Stimulated activated naive CD8-positive, alpha-beta T cell treated with anti-CD3 and anti-CD28 coated beads, Interleukin-15, amount 100 ng/mL, for 72 hours (primary cell): ENCODE results near the gene PRDM16.

Experiments used
- ATAC-seq: fragments of 150-1000 bp; cut with Tn5 transposase; 2 replicates; pipeline ENCODE4 v1.10.0; 2021; ENCODE audit warnings: mild to moderate bottlenecking, moderate library complexity
- DNase-seq, 2 donors: peaks; one replicate each; pipeline ENCODE4 v3.0.0; 2021 to 2022
- H3K27ac Mint-ChIP-seq, 2 donors: one replicate each; pipeline ENCODE4 v1.8.0; 2022; ENCODE audit warnings: mild to moderate bottlenecking in 2 of 2, mixed read lengths in 2 of 2, moderate library complexity in 2 of 2
- H3K27me3 Mint-ChIP-seq: one replicate; pipeline ENCODE4 v1.8.0; 2022; ENCODE audit warnings: mixed read lengths
- H3K4me1 Mint-ChIP-seq: one replicate; pipeline ENCODE4 v1.8.0; 2022; ENCODE audit warnings: mild to moderate bottlenecking, mixed read lengths
- H3K4me3 Mint-ChIP-seq, 2 donors: one replicate each; pipeline ENCODE4 v1.8.0; 2022; ENCODE audit warnings: mild to moderate bottlenecking in 2 of 2, mixed read lengths in 2 of 2, moderate library complexity in 1 of 2
- H3K9me3 Mint-ChIP-seq, 2 donors: one replicate each; pipeline ENCODE4 v1.8.0; 2022; ENCODE audit warnings: mixed read lengths in 2 of 2

Gene PRDM16

GRCh38 chr1:3420218-3420951, 351.4 kb downstream of the PRDM16 start:
- peaks cover 0 to 8% of the 10 kb centered on the region in 2 donors for H3K9me3 Mint-ChIP-seq
- no peak for ATAC-seq

DNA sequence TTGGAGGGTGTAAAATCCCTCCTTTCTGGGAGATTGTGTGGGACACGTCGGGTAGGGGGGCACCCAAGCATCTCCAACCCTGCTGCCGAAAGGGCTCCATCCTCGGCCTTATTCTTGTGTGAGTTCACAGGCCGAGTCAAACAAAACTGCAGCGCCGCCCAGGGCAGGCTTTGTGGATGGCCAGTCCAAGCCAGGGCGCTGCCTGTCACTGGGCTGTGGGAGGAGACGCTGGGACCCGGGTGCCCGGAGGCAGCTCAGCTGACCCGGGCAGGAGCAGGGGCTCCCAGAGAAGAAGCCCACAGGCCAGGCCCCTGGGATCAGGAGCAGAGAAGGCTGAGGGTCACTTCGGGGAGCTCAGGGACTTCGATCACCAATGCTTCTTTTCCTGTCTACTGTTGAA, 353.6 kb downstream of the PRDM16 start:
- no peaks in the 10 kb centered on the region for H3K4me1 Mint-ChIP-seq
- DNase-seq (no peak), ATAC-seq (no peak)
- H3K27ac Mint-ChIP-seq, result no peak overlapping the region
- H3K4me3 Mint-ChIP-seq, result no peak overlapping the region
- peaks cover 15% of the 10 kb centered on the region for H3K27me3 Mint-ChIP-seq
- no peaks in the 10 kb centered on the region for H3K9me3 Mint-ChIP-seq

More at GRCh38 chr1:3420218-3420951, 351.4 kb downstream of the PRDM16 start:
- Mint-ChIP-seq H3K4me3 (no peak overlapping the region), H3K4me1 (no peaks in the 10 kb centered on the region), H3K27me3 (peaks cover 15% of the 10 kb centered on the region), H3K27ac (no peak overlapping the region)
- no peak for DNase-seq

GRCh38 chr1:3423245-3423829, 354.3 kb downstream of the PRDM16 start:
- DNase-seq (no peak), ATAC-seq (no peak)
- peaks cover 15% of the 10 kb centered on the region for H3K27me3 Mint-ChIP-seq
- no peak overlapping the region for H3K27ac Mint-ChIP-seq
- no peaks in the 10 kb centered on the region for H3K4me1 Mint-ChIP-seq
- H3K4me3 Mint-ChIP-seq, result no peak overlapping the region
- H3K9me3 Mint-ChIP-seq, result no peaks in the 10 kb centered on the region

GRCh38 chr1:3423896-3424611, 355.1 kb downstream of the PRDM16 start:
- ATAC-seq (no peak), DNase-seq (no peak)
- H3K27me3 Mint-ChIP-seq, result peaks cover 15% of the 10 kb centered on the region
- H3K9me3 Mint-ChIP-seq, result no peaks in the 10 kb centered on the region
- H3K27ac Mint-ChIP-seq, result no peak overlapping the region
- H3K4me3 Mint-ChIP-seq, result no peak overlapping the region
- H3K4me1 Mint-ChIP-seq, result no peaks in the 10 kb centered on the region

GRCh38 chr1:3425486-3426215, 356.6 kb downstream of the PRDM16 start:
- Mint-ChIP-seq H3K27me3 (peaks cover 15% of the 10 kb centered on the region), H3K9me3 (no peaks in the 10 kb centered on the region), H3K27ac (no peak overlapping the region), H3K4me1 (no peaks in the 10 kb centered on the region), H3K4me3 (no peak overlapping the region)
- DNase-seq (no peak), ATAC-seq (no peak)

DNA sequence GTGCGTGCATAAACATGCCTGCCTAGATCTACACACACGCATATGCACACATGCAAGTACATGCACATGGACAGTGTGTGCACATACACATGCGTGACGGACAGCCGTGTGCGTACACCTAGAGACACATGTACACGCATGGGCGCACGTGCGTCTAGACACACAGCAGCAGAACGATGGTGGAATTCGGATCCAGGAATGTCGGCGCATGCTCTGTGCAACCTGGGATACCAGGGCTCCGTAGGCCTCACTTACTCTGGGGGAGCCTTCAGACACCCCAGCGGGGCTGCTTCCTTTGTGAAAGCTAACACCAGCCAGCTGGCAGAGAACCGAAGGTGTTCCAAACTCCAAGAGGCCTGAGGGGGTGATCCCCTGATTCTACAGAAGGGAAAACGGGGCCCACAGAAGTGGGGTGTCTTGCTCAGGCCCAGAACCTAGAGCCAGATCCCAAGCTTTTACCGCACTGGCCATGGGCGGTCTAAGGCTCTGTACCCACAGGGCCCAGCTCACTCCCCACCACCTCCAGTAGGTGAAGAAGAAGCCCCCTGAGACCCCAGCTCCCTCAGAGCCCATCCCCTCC, 358.0 kb downstream of the PRDM16 start:
- Mint-ChIP-seq H3K27me3 (peaks cover 9% of the 10 kb centered on the region), H3K9me3 (no peaks in the 10 kb centered on the region), H3K27ac (no peak overlapping the region), H3K4me1 (no peaks in the 10 kb centered on the region), H3K4me3 (no peak overlapping the region)
- ATAC-seq (no peak), DNase-seq (no peak)

- no peak overlapping the region for H3K4me3 Mint-ChIP-seq
- no peaks in the 10 kb centered on the region for H3K4me1 Mint-ChIP-seq
- ATAC-seq, result no peak
- no peak overlapping the region for H3K27ac Mint-ChIP-seq
- DNase-seq, result no peak
- H3K9me3 Mint-ChIP-seq, result no peaks in the 10 kb centered on the region
- peaks cover 9% of the 10 kb centered on the region for H3K27me3 Mint-ChIP-seq
Observed at GRCh38 chr1:3427711-3428704, 359.0 kb downstream of the PRDM16 start.

GRCh38 chr1:3428899-3429298, 359.9 kb downstream of the PRDM16 start:
- Mint-ChIP-seq H3K27ac (no peak overlapping the region), H3K4me3 (no peak overlapping the region), H3K27me3 (peaks cover 8% of the 10 kb centered on the region), H3K4me1 (no peaks in the 10 kb centered on the region), H3K9me3 (no peaks in the 10 kb centered on the region)
- no peak for ATAC-seq
- no peak for DNase-seq

DNA sequence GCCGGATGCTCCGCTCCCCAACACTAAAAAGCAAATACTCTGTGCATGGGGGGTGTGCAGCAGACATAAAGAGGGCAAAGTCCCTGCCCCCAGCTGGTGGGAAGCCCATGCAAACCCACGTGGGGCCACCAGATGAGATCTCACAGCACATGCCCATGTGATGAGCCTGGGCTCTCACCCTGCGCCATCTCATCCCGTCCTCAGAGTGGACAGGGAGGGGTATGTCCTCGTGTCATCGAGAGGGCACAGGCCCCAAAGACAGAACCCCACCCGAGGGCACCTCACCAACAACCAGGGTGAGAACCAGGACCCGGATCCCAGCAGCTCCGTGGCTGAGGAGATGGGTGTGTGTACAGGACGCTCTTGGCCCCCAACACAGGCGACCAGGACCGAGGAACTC, 360.3 kb downstream of the PRDM16 start:
- Mint-ChIP-seq H3K27ac (no peak overlapping the region), H3K4me1 (no peaks in the 10 kb centered on the region), H3K27me3 (peaks cover 4% of the 10 kb centered on the region), H3K4me3 (no peak overlapping the region), H3K9me3 (no peaks in the 10 kb centered on the region)
- DNase-seq, result no peak
- no peak for ATAC-seq

- no peaks in the 10 kb centered on the region for H3K9me3 Mint-ChIP-seq
- H3K4me3 Mint-ChIP-seq, result no peak overlapping the region
- ATAC-seq (no peak), DNase-seq (no peak)
- no peak overlapping the region for H3K27ac Mint-ChIP-seq
- H3K4me1 Mint-ChIP-seq, result no peaks in the 10 kb centered on the region
- H3K27me3 Mint-ChIP-seq, result no peaks in the 10 kb centered on the region
Observed at GRCh38 chr1:3429766-3430165, 360.8 kb downstream of the PRDM16 start.

- H3K27ac Mint-ChIP-seq, result no peak overlapping the region
- H3K9me3 Mint-ChIP-seq, result no peaks in the 10 kb centered on the region
- ATAC-seq (no peak), DNase-seq (no peak)
- H3K4me3 Mint-ChIP-seq, result no peak overlapping the region
- H3K4me1 Mint-ChIP-seq, result no peaks in the 10 kb centered on the region
- no peaks in the 10 kb centered on the region for H3K27me3 Mint-ChIP-seq
Observed at GRCh38 chr1:3430406-3430805, 361.4 kb downstream of the PRDM16 start.

DNA sequence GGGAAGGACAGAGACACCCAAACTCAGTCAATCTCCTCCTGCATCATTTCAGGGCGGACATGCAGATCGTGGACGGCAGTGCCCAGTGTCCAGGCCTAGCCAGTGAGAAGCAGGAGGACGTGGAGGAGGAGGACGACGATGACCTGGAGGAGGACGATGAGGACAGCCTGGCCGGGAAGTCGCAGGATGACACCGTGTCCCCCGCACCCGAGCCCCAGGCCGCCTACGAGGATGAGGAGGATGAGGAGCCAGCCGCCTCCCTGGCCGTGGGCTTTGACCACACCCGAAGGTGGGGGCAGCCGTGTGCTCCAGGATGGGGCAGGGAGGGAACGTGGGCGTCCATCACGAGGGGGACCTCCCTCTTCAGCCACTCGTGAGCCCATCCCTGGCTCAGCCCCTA, 361.8 kb downstream of the PRDM16 start:
- Mint-ChIP-seq H3K27me3 (no peaks in the 10 kb centered on the region), H3K9me3 (no peaks in the 10 kb centered on the region), H3K4me1 (no peaks in the 10 kb centered on the region), H3K4me3 (no peak overlapping the region), H3K27ac (no peak overlapping the region)
- no peak for ATAC-seq
- no peak for DNase-seq

DNA sequence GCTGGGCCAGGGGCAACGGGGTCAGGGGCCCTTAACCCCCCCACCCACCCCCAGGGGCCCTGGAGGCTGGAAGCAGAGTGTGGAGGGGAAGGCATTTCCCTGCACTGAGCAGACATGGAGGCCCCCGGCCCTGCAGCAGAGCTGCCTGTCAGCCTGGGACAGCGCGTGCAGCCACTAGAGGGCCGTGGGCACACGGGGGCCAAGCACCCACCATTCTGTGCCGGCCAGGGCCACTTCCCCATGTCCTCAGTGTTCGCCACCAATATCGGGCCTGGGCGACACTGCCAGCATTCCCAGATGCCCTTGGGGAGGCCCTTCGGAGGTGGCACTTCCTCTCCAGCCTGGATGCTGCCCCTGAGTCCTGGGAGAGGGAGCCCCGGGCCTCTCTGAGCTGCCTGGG, 362.3 kb downstream of the PRDM16 start:
- Mint-ChIP-seq H3K9me3 (no peaks in the 10 kb centered on the region), H3K4me1 (no peaks in the 10 kb centered on the region), H3K27me3 (no peaks in the 10 kb centered on the region), H3K27ac (no peak overlapping the region), H3K4me3 (no peak overlapping the region)
- DNase-seq, result no peak
- peak; percentile 38 for ATAC-seq

DNA sequence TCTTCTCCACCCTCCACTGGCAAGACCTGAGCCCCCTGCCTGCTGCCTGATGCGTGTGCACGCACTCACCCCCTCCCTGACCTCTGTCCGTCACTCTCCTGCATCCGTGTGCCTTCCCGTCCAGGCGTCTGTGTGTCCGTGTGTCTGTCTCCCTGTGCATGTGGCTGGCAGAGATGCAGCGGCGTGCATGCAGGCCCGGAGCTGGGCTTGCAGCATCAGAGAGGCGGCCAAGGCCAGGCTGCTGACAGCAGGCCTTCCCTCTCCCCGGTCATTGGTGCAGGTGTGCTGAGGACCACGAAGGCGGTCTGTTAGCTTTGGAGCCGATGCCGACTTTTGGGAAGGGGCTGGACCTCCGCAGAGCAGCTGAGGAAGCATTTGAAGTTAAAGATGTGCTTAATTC, 362.7 kb downstream of the PRDM16 start:
- H3K4me1 Mint-ChIP-seq, result no peaks in the 10 kb centered on the region
- no peak for ATAC-seq
- no peaks in the 10 kb centered on the region for H3K9me3 Mint-ChIP-seq
- DNase-seq, result no peak
- no peak overlapping the region for H3K4me3 Mint-ChIP-seq
- no peaks in the 10 kb centered on the region for H3K27me3 Mint-ChIP-seq
- H3K27ac Mint-ChIP-seq, result peak overlapping the region in 1 of 2 donors; percentile 30
